Right ventricle myocardium inferior (tissue), 1 donor: ENCODE measurements around the gene CTNNA3. TPM values are rescaled to one million over a fixed set of nuclear protein-coding genes. Genes with fewer than 3 reads are reported as not detected.
"Not testable (repeated sequence)": the region's sequence is repeated elsewhere in the genome, so short reads cannot be mapped to it uniquely, and the experiment has no call there.

Source experiments
- ATAC-seq: fragments of 200-7000 bp; cut with Tn5 transposase; one replicate; pipeline ENCODE4 v1.9.1; 2020; ENCODE audit warnings: mild to moderate bottlenecking, moderate library complexity
- DNase-seq: peaks from one replicate; pipeline ENCODE4 v3.0.0; 2021; ENCODE audit errors: missing footprints
- intact Hi-C: fragments of 100-400 bp; cut with DNase I; formaldehyde crosslinking; loops from one replicate; pipeline ENCODE4 v1.11.0; 2022
- long read RNA-seq: library from polyadenylated mRNA; unstranded; transcript quantifications from one replicate; pipeline ENCODE4 v2.0.0, GENCODE V29; 2021
- total RNA-seq: library from RNA; stranded (reverse); fragmentation: NEBNext Ultra II Directional; extraction: Animal tissue kit (Norgen Biotek cat#: 25700); gene quantifications from one replicate; pipeline ENCODE4 v1.2.1, GENCODE V29; 2021
- donor health status: DM: no; HTN: yes; CAD: no; lungs with severe emphysema.

The CTNNA3 gene
- total RNA-seq: 120 TPM
- long read RNA-seq, partial matches to known transcripts: 2 of 3 reads
- long read RNA-seq, other reads (novel, unspliced or antisense): 1 of 3 reads

DNA sequence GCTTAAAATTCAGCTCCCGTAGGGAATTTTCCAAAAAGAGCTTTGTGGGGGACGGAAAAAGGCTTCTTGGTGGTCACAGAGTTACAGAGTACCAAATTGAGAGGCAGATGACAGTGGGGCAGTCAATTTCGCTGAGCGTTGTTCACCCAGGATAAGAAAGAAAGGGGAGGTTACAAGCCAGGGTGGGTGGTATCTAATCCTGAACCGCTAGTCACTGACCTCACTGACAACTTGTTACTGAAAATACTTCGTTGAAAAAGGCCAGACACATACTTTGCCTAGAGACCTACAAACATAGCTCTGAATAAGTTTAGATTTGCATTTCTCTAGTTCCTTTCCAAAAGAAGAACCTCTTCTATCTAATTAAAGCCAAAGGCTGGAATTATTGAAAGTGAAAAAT lies at the start of gene CTNNA3:
Gene CTNNA3 (minus strand): TSS at position 167 of the 400 bp plus-strand sequence.
- ATAC-seq (peak; percentile 97), DNase-seq (no peak)
- intact Hi-C loops: loop anchor here (1.0 to 2.0 kb wide), 3 partner anchors 31 to 85 kb away; no protein-coding TSS in a partner anchor

DNA sequence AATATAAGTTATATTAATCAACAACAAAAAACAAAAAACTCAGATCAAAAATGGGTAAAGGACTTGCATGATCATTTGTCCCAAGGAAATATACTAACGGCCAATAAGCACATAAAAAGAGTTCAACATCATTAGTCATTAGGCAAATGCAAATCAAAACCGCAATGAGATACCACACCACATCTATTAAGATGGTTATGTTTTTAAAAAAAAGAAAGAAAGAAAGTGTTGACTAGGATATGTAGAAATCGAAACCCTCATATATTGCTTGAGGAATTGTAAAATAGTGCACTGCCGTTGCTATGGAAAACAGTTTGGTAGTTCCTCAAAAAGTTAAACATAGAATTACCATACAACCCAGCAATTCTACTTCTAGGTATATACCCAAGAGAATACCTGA lies 39.4 kb upstream of the CTNNA3 start:
- intact Hi-C loops: no loop called here
- no peak for DNase-seq
- ATAC-seq: no peak

DNA sequence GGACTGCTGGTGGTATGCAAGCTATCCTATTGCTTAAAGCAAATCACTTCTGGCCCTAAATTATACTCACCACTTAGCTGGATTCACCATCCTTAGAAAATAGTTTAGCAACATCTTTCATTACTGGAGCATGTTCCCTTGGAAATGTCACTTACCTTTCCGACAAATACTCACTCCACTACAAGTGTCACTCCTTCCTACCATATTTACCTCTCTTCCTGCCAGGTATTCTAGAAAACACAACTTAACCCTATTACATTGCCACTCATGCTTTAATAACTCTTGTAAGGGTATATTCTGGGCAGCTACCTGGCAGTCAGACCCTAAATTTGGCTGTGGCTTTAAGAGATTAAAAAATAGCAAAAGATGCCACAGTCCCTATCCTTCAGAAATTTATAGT lies 37.5 kb upstream of the CTNNA3 start:
- no peak for DNase-seq
- intact Hi-C loops: no loop called here
- ATAC-seq: no peak

DNA sequence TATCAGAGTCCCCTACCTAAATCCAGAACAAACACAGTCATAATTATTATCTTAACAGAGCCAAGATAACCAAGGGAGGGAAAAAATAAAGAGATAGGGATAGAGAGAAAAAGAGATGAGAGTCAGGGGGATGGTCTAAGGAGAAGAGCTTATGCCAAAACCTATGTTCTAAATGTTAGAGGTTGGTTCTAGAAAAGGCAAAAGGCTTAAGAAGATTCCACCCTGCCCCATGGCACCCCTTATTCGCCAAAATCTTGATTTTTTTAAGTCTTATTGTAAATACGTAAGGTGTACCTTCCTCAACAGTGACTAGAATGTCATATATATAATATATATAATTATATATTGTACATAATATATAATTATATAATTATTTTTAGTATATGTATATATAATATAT lies 29.6 kb upstream of the CTNNA3 start:
- no peak for ATAC-seq
- intact Hi-C loops: no loop called here
- DNase-seq: no peak

DNA sequence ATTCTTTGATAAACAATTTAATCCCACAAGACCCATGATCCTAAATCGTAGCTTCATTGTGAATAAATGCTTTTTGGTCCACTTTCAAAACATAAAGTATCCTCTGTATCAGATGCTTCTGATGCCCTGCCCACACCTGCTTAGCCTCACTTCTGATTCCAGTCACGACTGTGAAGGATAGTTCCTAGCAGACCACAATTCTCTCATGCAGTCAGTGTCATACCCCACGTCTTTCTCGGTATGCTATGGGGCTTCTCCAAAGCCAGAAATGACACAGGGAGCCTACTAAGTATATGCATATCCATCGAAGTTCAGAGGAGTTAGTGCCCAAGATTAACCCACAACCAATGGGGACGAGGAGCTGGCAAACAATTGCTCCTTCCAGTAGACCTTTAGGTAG lies 27.6 kb upstream of the CTNNA3 start:
- no peak for DNase-seq
- intact Hi-C loops: no loop called here
- ATAC-seq: no peak

DNA sequence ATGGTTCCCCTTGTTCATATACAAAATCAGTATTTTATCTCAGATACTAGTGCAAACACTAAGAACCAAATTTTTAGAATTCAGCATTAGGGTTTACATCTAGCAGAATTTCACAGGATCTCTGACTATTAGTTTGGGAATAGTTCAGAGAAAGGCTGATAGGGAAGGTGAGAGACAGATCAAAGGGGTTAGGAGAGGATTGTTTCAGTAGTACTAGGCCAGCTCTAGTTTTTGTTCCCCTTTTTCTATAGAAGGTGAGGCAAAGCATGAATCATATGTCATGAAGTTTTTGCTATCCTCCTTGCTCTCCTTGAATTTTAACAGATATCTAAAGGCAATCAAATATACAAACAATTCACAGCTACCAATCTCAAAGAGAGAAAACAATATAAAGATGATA lies 26.1 kb upstream of the CTNNA3 start:
- ATAC-seq: no peak
- DNase-seq: no peak

DNA sequence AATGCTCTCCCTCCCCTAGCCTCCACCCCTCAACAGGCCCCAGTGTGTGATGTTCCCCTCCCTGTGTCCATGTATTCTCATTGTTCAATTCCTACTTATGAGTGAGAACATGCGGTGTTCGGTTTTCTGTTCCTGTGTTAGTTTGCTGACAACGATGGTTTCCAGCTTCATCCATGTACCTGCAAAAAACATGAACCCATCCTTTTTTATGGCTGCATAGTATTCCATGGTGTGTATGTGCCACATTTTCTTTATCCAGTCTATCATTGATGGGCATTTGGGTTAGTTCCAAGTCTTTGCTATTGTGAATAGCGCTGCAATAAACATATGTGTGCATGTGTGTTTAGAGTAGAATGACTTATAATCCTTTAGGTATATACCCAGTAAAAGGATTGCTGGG lies 20.5 kb upstream of the CTNNA3 start:
- intact Hi-C loops, ATAC-seq, DNase-seq: not testable (repeated sequence)

More for the DNA sequence above, 26.1 kb upstream of the CTNNA3 start:
- intact Hi-C loops: no loop called here

DNA sequence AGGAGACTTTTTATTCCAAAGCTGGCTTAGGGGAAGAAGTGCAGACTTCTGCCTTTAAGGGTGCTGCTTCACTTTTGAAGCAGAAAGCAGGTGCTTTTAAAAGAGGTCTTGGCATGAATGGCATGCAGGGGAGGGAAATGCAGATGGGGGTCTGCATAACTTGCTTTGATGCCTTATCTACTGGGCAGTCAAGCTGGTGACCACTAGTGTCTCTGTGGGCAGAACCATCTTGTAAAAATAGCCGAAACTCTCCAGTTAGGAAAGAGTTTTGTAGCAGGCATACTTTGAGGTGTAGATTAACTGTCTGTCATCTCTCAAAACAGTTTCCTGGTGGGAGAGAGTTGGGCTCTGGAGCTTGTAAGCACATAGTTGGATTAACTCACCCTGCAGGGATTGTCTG lies 9.9 kb upstream of the CTNNA3 start:
- DNase-seq: no peak
- ATAC-seq: no peak
- intact Hi-C loops: no loop called here

DNA sequence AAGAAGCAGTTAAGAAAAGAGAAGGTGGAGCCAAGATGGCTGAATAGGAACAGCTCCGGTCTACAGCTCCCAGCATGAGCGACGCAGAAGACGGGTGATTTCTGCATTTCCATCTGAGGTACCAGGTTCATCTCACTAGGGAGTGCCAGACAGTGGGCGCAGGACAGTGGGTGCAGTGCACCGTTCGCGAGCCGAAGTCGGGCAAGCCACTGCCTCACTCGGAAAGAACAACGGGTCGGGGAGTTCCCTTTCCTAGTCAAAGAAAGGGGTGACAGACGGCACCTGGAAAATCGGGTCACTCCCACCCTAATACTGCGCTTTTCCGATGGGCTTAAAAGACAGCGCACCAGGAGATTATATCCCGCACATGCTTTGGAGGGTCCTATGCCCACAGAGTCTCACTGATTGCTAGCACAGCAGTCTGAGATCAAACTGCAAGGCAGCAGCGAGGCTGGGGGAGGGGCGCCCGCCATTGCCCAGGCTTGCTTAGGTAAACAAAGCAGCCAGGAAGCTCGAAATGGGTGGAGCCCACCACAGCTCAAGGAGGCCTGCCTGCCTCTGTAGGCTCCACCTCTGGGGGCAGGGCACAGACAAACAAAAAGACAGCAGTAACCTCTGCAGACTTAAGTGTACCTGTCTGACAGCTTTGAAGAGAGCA lies 3.7 kb upstream of the CTNNA3 start:
- intact Hi-C loops, ATAC-seq, DNase-seq: not testable (repeated sequence)

DNA sequence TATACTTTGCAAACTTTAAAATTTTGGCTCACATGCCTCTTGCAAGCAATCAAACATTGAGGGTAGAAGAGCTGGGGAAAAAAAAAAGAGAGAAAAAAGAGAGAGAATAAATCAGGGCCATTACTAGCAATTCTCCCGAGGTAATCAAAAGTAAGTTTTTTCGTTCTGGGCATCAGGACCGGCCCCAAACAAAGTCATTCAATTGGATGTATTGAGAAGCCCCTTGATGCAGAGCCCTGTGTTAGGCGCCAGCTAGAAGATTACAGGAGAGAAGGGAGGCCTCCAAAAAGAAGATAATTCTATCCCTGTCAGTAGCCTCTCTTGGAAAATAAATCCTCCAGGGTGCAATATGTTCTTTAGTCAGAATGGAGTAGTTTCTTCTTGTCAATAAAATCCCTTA lies 2.2 kb upstream of the CTNNA3 start:
- intact Hi-C loops: no loop called here
- DNase-seq: no peak
- no peak for ATAC-seq

DNA sequence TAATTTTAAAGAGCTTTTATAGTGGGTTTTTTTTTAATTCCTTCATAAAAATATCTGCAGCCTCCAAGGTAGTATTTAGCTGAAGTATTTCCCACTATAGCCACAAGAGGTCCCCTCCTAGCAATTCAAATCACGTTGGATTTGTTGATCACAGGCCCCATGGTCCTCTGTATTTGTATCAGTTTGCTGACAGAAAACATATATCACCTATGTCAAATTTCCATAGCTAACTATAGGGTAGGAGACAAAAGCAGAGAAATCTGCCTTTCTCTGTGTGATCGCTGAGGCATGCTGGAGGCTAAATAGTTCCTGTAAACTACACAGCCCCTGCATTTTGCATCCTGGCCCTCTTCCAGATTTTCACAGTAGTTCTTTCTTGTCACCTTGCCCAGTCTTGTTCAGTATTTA lies 1.7 kb upstream of the CTNNA3 start:
- ATAC-seq (peak; percentile 51), DNase-seq (no peak)
- intact Hi-C loops: loop anchor here (2.0 kb wide), 2 partner anchors 33 to 83 kb away; no protein-coding TSS in a partner anchor

DNA sequence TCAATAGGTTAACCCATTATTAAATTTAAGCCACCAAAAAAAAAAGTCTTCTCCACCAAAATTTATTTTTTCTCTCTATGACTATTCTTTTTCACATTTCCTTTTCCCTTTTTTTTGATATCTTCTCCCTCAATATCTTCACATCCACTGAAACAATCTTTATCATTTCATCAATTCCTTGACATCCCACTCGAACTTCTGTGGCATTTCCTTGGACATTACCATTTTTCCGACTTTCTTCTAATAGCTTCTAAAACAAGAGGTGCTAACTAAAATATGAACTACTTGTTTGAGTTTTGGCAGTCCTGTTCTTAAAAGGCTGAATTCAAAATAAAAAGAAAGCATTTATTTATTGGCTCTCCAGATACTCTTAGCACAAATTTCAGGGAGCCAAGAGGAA lies 684 bp upstream of the CTNNA3 start:
- DNase-seq (no peak), ATAC-seq (no peak)
- intact Hi-C loops: loop anchor here (1.0 to 2.0 kb wide), 3 partner anchors 32 to 84 kb away; no protein-coding TSS in a partner anchor

DNA sequence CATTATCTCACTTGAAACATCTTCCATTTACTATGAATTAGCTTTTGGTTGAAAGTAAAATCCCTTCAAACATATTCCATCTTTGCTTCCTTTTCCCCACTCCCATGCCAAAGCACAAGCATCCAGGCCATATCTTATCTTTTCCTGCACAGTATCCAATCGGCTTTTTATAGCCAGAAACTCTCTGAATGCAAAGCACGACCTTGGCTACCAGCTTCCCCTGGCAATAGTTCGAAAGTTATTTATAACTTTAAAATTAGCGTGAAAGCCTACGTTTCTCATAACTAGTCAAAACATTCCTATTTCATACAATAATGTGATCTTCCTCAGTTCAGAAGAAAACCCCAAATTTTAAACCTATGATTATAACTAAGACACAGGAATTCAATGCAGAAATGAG lies 440 bp downstream of the CTNNA3 start:
- no peak for DNase-seq
- intact Hi-C loops: no loop called here
- peak; percentile 86 for ATAC-seq

DNA sequence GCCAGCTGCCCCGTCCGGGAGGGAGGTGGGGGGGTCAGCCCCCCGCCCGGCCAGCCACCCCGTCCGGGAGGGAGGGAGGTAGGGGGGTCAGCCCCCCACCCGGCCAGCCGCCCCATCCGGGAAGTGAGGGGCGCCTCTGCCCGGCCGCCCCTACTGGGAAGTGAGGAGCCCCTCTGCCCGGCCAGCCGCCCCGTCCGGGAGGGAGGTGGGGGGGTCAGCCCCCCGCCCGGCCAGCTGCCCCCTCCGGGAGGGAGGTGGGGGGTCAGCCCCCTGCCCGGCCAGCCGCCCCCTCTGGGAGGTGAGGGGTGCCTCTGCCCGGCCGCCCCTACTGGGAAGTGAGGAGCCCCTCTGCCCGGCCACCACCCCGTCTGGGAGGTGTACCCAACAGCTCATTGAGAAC lies 4.1 kb downstream of the CTNNA3 start:
- DNase-seq, ATAC-seq, intact Hi-C loops: not testable (repeated sequence)

DNA sequence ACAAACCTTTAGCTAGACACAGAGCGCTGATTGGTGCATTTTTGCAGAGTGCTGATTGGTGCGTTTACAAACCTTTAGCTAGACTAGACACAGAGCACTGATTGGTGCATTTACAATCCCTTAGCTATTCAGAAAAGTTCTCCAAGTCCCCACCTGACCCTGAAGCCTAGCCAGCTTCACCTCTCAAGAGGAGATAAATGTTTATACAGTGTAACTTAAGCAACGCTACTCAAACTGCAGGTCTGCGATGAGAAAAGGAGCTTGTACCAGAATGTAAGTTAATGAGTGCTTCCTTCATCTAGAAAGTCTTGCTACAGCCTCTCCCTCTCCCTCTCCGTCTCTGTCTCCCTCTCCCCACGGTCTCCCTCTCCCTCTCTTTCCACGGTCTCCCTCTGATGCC lies 5.5 kb downstream of the CTNNA3 start:
- DNase-seq, intact Hi-C loops, ATAC-seq: not testable (repeated sequence)

DNA sequence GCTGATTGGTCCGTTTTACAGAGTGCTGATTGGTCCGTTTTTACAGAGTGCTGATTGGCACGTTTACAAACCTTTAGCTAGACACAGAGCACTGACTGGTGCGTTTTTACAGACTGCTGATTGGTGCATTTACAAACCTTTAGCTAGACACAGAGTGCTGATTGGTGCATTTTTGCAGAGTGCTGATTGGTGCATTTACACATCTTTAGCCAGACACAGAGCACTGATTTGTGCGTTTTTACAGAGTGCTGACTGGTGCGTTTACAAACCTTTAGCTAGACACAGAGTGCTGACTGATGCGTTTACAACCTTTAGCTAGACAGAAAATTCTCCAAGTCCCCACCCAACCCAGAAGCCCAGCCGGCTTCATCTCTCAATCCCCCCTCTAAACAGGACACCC lies 11.9 kb downstream of the CTNNA3 start:
- DNase-seq, intact Hi-C loops, ATAC-seq: not testable (repeated sequence)

DNA sequence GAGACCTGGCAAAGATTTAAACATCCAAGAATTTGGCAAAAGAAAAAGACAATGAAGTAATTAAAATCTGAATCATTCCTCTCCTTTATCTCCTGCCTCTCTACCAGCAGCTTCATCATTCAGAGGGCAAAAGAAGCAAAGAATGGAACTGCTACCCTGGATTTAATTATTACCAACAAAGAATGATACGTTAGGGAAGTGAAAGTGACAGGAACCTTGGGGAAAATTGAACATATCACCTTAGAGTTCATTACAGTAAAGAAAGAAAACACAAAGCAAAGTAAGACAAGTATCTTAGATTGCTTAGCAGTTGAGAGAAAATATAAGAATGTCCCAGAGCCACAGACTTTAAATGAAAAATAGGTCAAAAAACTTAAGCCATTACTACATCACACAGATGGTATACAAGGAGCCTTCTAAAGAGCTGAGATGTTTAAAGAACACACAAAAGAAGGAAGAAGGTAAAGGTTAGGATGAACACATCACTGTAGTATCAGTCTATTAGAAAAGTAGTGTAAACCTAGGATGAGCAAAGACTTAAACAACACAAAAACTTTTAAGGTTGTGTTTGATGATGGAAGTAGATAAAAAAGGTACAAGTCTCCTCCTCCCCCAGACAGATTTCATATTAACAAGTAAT lies 17.5 kb downstream of the CTNNA3 start:
- ATAC-seq (no peak), DNase-seq (no peak)
- intact Hi-C loops: no loop called here

DNA sequence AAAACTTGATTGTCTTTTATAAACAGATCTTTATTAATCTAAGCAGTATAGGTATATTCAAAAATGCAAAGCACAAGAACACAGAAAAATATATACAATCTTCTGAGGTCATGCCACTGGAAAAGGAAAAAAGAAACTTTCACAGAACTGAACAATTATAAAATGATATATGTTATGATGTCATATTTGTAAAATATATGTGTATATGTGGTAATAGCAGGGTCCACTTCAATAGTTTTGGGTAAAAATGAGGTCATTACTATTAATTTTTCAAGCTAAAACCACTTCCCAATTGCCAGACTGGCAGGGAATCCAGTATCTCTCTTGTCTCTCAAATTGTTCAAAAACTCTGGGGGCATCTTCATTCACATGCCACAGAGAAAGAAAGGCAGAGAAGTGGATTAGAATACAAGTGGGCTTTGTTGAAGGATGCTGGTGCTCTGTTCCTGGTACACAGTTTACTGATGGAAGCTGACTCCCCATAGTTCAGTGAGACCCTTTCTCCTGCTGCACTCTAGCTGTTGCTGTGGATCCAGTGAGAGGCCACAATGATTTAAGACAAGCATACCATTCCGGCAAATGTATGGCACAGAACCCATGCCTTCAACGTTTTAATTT lies 19.7 kb downstream of the CTNNA3 start:
- DNase-seq (no peak), ATAC-seq (no peak)
- intact Hi-C loops: no loop called here

DNA sequence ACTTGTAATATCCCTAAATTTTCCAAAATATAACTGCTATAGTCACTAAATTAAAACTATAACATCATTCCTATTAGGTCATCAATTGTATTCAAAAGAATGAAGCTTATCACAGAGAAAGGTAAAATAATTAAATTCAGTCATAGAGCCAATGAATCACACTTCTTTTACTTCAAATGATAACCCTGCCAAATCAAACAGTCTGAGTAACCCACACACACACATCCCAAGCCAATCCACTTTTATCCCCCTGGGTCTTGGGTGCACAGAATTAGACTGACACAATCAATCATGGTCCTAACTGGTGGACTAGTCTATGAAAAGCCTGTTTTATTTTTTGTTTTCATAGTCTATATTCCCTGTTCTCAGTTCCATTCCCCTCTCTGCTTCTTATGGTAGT lies 25.6 kb downstream of the CTNNA3 start:
- ATAC-seq (no peak), DNase-seq (no peak)
- intact Hi-C loops: no loop called here

DNA sequence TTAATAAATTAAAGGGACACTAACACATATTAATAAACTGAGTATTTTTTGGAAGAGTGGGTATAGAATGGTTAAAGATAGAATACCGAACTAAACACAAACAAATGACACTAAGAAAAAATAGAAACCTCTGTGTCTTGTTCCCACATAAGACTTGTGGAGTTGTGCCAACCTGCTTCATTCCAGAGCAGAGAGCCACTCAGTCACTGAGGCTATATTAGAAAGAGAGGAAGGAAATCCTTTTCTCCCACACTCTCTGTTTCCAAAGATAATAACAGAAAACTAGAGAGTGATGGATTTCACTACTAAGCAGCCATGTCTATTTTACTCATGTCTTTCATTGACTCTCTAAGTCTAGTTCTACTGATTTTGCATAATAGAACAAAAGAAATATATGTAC lies 26.0 kb downstream of the CTNNA3 start:
- intact Hi-C loops: loop anchor here (5.0 kb wide), 1 partner anchor 92 kb away; no protein-coding TSS in a partner anchor
- DNase-seq (no peak), ATAC-seq (no peak)
